HCT116 (cell line): ENCODE data around the gene TRRAP. TPM values are rescaled to one million over a fixed set of nuclear protein-coding genes. Genes with fewer than 3 reads are reported as not detected.

ENCODE experiments used
- ATAC-seq: fragments of 200-7000 bp; cut with Tn5 transposase; 2 replicates; pipeline ENCODE4 v1.9.1; 2020; ENCODE audit warnings: mild to moderate bottlenecking, moderate library complexity
- BruUV-seq: library from RNA; stranded (reverse); fragments of 400-500 nt; replicated peaks from 2 replicates; lab custom pipeline; 2021; lab: Mats Ljungman, UMichigan
- CTCF ChIA-PET: fragments of 300-600 bp; sonication (Branson Sonifier 250); formaldehyde crosslinking; loops from one replicate; lab custom pipeline; 2021; ENCODE audit warnings: antibody characterized with exemption; lab: Charles Lee
- POLR2A ChIA-PET: fragments of 300-600, 350-600 bp; sonication (Branson Sonifier 250); formaldehyde crosslinking; loops from one replicate; lab custom pipeline; 2021; ENCODE audit warnings: antibody characterized with exemption; lab: Charles Lee
- RAD21 ChIA-PET, 2 experiments: fragments of 300-600 bp; sonication (Branson Sonifier 250); formaldehyde crosslinking; loops; one replicate each; lab custom pipeline; 2023; ENCODE audit warnings: low total read pairs in 2 of 2; ENCODE audit not compliant: uncharacterized antibody in 2 of 2, unreplicated experiment in 2 of 2, low non-redundant PET in 1 of 2; lab: Charles Lee
- DNase-seq: peaks from one replicate; pipeline ENCODE4 v3.0.0-alpha.2; 2010; ENCODE audit warnings: low read depth, low spot score
- H2AFZ ChIP-seq: fragments of 200-600 bp; shearing (Covaris generic), sonication (generic); 2 replicates; pipeline ENCODE4 v1.6.1; 2017; ENCODE audit warnings: low read depth, mixed run types, mixed read lengths, antibody characterized with exemption, low read length; ENCODE audit not compliant: poor library complexity, severe bottlenecking
- H3K27ac ChIP-seq: 2 replicates; pipeline ENCODE4 v1.5.1; 2012; ENCODE audit warnings: low read depth, low read length
- H3K27me3 ChIP-seq: fragments of 200-600 bp; sonication (generic); 2 replicates; pipeline ENCODE4 v1.6.1; 2016; ENCODE audit warnings: mixed run types, low read length, mixed read lengths; ENCODE audit not compliant: insufficient read depth
- H3K36me3 ChIP-seq, 2 experiments: fragments of 200-500 bp in 1 of 2; fragments of 200-600 bp in 1 of 2; sonication (Bioruptor generic) in 1 of 2; sonication (generic) in 1 of 2; 2 replicates each; pipeline versions ENCODE4 v1.5.1 to v1.6.1; 2014 to 2016; ENCODE audit warnings: low read length in 2 of 2, inconsistent platforms in 1 of 2, mixed read lengths in 1 of 2, mixed run types in 1 of 2; ENCODE audit not compliant: insufficient read depth in 2 of 2, control insufficient read depth in 1 of 2
- H3K4me1 ChIP-seq, 2 experiments: fragments of 200-600 bp in 1 of 2; sonication (generic) in 1 of 2; 2 replicates each; pipeline versions ENCODE4 v1.5.1 to v1.6.1; 2012 to 2017; ENCODE audit warnings: low read length in 2 of 2, inconsistent platforms in 1 of 2, mild to moderate bottlenecking in 1 of 2, mixed read lengths in 1 of 2, mixed run types in 1 of 2, moderate library complexity in 1 of 2; ENCODE audit not compliant: insufficient read depth in 2 of 2, control insufficient read depth in 1 of 2
- H3K4me2 ChIP-seq: fragments of 200-600 bp; sonication (generic); 2 replicates; pipeline ENCODE4 v1.6.1; 2017; ENCODE audit warnings: mixed run types, low read length, mixed read lengths
- H3K4me3 ChIP-seq, 2 experiments: fragments of 200-600 bp in 1 of 2; sonication (generic) in 1 of 2; replicated peaks in 1 of 2; 2 replicates each; pipeline ENCODE4 v1.5.1; 2011 to 2016; ENCODE audit warnings: low read length in 2 of 2, control low read depth in 1 of 2, low read depth in 1 of 2, mild to moderate bottlenecking in 1 of 2, mixed read lengths in 1 of 2, mixed run types in 1 of 2
- H3K79me2 ChIP-seq: fragments of 200-600 bp; sonication (generic); 2 replicates; pipeline ENCODE4 v1.6.1; 2017; ENCODE audit warnings: mild to moderate bottlenecking, mixed run types, low read length, moderate library complexity, mixed read lengths; ENCODE audit not compliant: insufficient read depth
- H3K9ac ChIP-seq: fragments of 200-600 bp; sonication (generic); 2 replicates; pipeline ENCODE4 v1.6.1; 2016; ENCODE audit warnings: low read length, mixed read lengths
- H3K9me2 ChIP-seq: fragments of 200-600 bp; sonication (generic), shearing (Covaris generic); 2 replicates; pipeline ENCODE4 v1.6.1; 2017; ENCODE audit warnings: mixed run types, mild to moderate bottlenecking, moderate library complexity; ENCODE audit not compliant: insufficient read depth
- H3K9me3 ChIP-seq, 2 experiments: fragments of 200-500 bp in 1 of 2; fragments of 200-600 bp in 1 of 2; sonication (Bioruptor generic) in 1 of 2; sonication (generic) in 1 of 2; 2 replicates each; pipeline ENCODE4 v1.6.1; 2014 to 2017; ENCODE audit warnings: low read length in 2 of 2, mixed read lengths in 2 of 2, inconsistent platforms in 1 of 2, low read depth in 1 of 2, mild to moderate bottlenecking in 1 of 2, mixed run types in 1 of 2, moderate library complexity in 1 of 2; ENCODE audit not compliant: control insufficient read depth in 1 of 2, insufficient read depth in 1 of 2
- H4K20me1 ChIP-seq: fragments of 200-600 bp; sonication (generic), shearing (Covaris generic); 2 replicates; pipeline ENCODE4 v1.6.1; 2017; ENCODE audit warnings: mixed run types, mild to moderate bottlenecking, moderate library complexity; ENCODE audit not compliant: insufficient read depth
- CBX3 ChIP-seq: IDR thresholded peaks from 2 replicates; pipeline ENCODE4 v1.6.1; 2012; ENCODE audit warnings: low read depth
- CTCF ChIP-seq, 3 experiments: fragments of 200-600 bp in 1 of 3; sonication (generic) in 1 of 3; IDR thresholded peaks in 2 of 3; conservative IDR thresholded peaks in 1 of 3; 2 replicates each; pipeline ENCODE4 v1.5.1; 2012 to 2017; ENCODE audit warnings: low read depth in 2 of 3, low read length in 2 of 3, antibody characterized with exemption in 1 of 3, borderline replicate concordance in 1 of 3, control low read depth in 1 of 3, mild to moderate bottlenecking in 1 of 3, mixed read lengths in 1 of 3, mixed run types in 1 of 3, moderate library complexity in 1 of 3; ENCODE audit not compliant: insufficient read depth in 1 of 3
- EGR1 ChIP-seq: IDR thresholded peaks from 2 replicates; pipeline ENCODE4 v1.6.1; 2012; ENCODE audit warnings: low read depth
- EZH2 ChIP-seq: fragments of 200-600 bp; sonication (generic); IDR thresholded peaks from 2 replicates; pipeline ENCODE4 v1.6.1; 2017; ENCODE audit warnings: antibody characterized with exemption, mixed run types
- FOSL1 ChIP-seq: IDR thresholded peaks from 2 replicates; pipeline ENCODE4 v1.6.1; 2012; ENCODE audit warnings: low read depth
- MAX ChIP-seq: IDR thresholded peaks from 2 replicates; pipeline ENCODE4 v1.6.1; 2012
- REST ChIP-seq: IDR thresholded peaks from 2 replicates; pipeline ENCODE4 v1.6.1; 2012; ENCODE audit warnings: low read depth
- SIN3A ChIP-seq: IDR thresholded peaks from 2 replicates; pipeline ENCODE4 v1.6.1; 2012; ENCODE audit warnings: low read depth
- SP1 ChIP-seq: IDR thresholded peaks from 2 replicates; pipeline ENCODE4 v1.6.1; 2012; ENCODE audit warnings: low read depth
- SRF ChIP-seq: IDR thresholded peaks from 2 replicates; pipeline ENCODE4 v1.6.1; 2012; ENCODE audit warnings: low read depth
- TCF7L2 ChIP-seq: IDR thresholded peaks from 2 replicates; pipeline ENCODE4 v1.7.0; 2011; ENCODE audit warnings: borderline replicate concordance, inconsistent platforms; ENCODE audit not compliant: insufficient read depth, insufficient read length; ENCODE audit errors: extremely low read depth
- ZBTB33 ChIP-seq: IDR thresholded peaks from 2 replicates; pipeline ENCODE4 v1.6.1; 2011; ENCODE audit warnings: mild to moderate bottlenecking, low read length, moderate library complexity; ENCODE audit not compliant: insufficient replicate concordance; ENCODE audit errors: extremely low read depth
- intact Hi-C: fragments of 100-400 bp; cut with micrococcal nuclease; formaldehyde crosslinking; loops from 2 replicates; pipeline ENCODE4 v1.10.0; 2022
- total RNA-seq: library from RNA; stranded (reverse); gene quantifications from one replicate; pipeline ENCODE4 v1.2.1, GENCODE V29; 2021; ENCODE audit not compliant: unreplicated experiment

TRRAP gene
- total RNA-seq, 1 experiment from 2014 or later = 44.5 TPM

GRCh38 chr7:98984126-98984525 lies 105.8 kb downstream of the TRRAP start:
- Histone ChIP-seq H2AFZ (no peak overlapping the region), H3K27me3 (no peaks in the 10 kb centered on the region), H3K9me3 (no peaks in the 10 kb centered on the region), H3K4me1 (no peaks in the 10 kb centered on the region), H3K27ac (no peak overlapping the region), H3K4me3 (no peak overlapping the region), H3K79me2 (peaks cover 7% of the 10 kb centered on the region; the same call in 1 of the 2 replicates), H3K9ac (no peak overlapping the region), H3K36me3 (peaks cover 51 to 65% of the 10 kb centered on the region in 2 experiments), H3K9me2 (no peaks in the 10 kb centered on the region), H3K4me2 (no peak overlapping the region), H4K20me1 (no peaks in the 10 kb centered on the region)
- ChIA-PET POLR2A (no interaction called here), RAD21 (no interaction called here), CTCF (no interaction called here)
- ATAC-seq (no peak), DNase-seq (no peak)
- no peak for TF ChIP-seq MAX
- intact Hi-C loops = no loop called here
- no TSS peak for BruUV-seq

- Histone ChIP-seq H3K27ac (no peak overlapping the region), H3K4me1 (no peaks in the 10 kb centered on the region), H3K9me2 (no peaks in the 10 kb centered on the region), H3K9ac (no peak overlapping the region), H3K4me3 (no peak overlapping the region), H2AFZ (no peak overlapping the region), H4K20me1 (no peaks in the 10 kb centered on the region), H3K36me3 (peaks cover 42 to 62% of the 10 kb centered on the region in 2 experiments), H3K4me2 (no peak overlapping the region), H3K79me2 (peaks cover 7% of the 10 kb centered on the region; the same call in 1 of the 2 replicates), H3K27me3 (no peaks in the 10 kb centered on the region), H3K9me3 (no peaks in the 10 kb centered on the region)
- no peak for DNase-seq
- BruUV-seq = no TSS peak
- ChIA-PET POLR2A (no interaction called here), CTCF (no interaction called here), RAD21 (no interaction called here)
- no peak for ATAC-seq
- intact Hi-C loops = no loop called here
- TF ChIP-seq TCF7L2 (no peak), REST (no peak), CTCF (IDR thresholded peaks at IDR 0.05 in 2 of 3, conservative IDR thresholded peaks at IDR 0.05 in 1 of 3; ENCODE audit: borderline replicate concordance in 1 of 3, insufficient read depth in 1 of 3, low read depth in 2 of 3, low read length in 2 of 3) (no peak), ZBTB33 (no peak), CBX3 (no peak), SRF (no peak), SP1 (no peak), FOSL1 (no peak), EGR1 (no peak), EZH2 (no peak), SIN3A (no peak), MAX (no peak)
Observed at GRCh38 chr7:98985406-98985805, 107.1 kb downstream of the TRRAP start.
